ENCODE measurements around the gene MBP.
"Not testable (repeated sequence)": the region's sequence is repeated elsewhere in the genome, so short reads cannot be mapped to it uniquely, and the experiment has no call there.

Gene MBP

DNA sequence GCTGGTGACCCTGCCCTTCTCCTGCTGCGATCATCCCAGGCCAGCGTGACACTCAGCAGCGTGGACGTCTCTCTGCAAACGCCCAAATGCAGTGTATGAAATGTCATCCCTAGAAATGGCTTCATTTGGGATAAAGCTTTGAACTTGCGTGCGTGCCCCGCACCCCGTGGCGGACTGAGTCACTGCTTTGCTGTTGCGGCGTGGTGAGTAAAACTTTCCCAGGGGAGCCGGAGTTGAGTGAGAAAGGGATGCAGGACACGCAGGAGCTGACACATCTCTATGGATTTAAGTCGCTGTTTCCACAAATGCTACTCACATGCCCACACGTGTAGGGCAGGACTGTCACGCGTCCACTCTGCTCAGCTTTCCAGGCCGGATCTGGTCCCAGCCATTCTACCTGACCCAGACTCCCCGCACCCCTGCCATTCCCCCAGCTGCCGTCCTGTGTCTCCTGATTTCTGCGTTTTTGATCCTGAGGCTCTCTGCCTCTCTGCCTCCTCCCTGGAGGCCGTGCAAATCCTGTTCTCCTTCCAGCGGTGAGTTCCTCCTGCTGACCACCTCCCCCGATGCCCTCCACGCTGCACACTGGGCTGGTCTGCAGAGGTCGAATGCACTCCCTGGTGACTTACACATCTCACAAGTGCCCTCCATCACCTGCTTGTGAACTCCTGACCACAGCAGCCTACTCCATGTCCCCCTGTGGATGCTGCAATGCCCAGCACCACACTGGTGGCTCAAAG lies 88.9 kb downstream of the MBP start:
- DNase-seq = no peak

DNA sequence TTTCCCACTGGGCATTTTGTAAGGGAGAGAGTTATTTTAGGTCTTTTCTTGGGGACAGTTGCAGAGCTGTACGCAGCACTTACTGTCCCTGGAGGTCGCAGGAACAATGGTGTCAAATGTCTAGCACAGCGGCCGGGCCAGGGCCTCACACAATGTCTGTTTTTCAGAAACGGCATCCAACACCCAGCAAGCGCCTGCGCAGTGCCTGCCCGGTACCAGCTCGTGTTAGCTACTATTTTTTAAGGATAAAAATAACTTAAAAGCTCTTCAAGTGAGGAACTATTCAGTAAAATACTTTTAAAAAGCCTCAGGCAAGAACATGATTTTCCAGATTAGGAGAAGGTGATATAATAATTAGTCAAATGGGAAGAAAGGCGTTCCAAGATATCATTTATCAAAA lies 90.0 kb downstream of the MBP start:
- DNase-seq = no peak

DNA sequence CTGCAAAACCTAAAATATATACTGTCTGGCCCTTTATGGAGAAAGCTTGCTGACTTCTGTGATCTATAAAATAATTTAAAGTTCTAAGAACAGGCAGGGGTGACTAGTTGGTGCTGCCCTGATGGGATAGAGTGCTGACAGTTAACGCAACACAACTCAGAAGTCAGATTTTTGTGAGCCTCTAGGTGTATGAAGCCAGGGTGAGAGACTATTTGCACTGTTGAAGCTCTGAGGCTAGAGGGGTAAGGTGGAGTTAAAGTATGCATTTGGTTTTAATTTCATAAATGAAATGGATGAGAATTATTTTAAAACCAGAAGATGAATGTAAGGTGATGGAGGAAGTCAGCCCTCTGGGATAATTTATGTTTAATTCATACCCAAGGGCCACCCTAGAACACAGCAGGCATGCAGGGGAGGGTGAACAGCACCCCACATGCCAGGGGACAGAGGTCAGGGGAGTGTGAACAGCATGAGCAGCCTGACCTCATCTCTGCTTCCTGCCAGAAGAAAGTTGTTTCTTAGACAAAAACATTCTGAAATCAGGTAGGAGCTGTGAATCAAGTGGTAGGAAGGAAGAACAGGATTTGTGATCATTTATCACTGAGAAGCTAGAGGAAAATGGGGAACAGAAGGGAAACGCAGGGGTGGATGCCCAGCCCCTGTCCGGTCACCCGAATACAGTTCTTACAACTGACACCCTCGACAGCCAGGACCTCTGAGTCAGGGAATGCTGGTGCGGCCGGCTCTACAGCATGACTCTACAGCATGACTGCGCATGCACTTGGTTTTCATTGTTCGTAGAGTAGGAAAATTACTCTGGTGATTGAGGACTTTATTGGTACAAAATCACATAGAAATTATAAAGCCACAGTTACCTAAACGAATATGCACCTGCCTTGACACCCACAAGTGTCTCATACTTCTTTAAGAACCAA lies 93.1 kb downstream of the MBP start:
- DNase-seq = no peak

DNA sequence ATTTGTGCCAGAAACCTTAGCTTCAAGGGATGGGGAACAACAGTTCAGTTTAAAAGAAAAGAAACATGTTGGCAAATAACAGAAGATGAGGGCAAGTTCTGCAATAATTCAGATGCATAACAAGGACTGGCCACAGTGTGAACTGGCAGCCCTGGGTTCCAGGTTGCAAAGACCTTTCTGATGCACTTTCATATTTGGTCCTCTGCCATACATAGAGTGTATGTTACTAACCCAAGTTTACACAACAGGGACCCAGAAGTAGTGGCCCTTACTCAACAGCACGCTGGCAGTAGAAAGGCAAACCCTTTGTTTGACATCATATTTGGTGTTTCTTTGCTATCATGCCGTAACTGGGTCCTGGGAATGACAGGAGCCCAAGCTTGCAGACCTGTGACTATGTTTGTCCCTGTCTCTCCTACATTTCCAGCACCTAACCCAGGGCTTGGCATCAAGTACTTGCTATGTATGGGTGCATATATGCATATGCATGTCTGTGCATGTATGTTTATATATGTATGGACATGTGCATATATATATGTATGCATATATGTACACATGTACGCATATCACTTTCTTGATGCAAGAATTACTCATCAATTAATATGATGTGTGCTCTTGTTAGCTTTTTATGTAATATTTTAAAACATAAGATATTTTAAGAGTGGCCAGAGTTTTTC lies 94.3 kb downstream of the MBP start:
- no peak for DNase-seq

DNA sequence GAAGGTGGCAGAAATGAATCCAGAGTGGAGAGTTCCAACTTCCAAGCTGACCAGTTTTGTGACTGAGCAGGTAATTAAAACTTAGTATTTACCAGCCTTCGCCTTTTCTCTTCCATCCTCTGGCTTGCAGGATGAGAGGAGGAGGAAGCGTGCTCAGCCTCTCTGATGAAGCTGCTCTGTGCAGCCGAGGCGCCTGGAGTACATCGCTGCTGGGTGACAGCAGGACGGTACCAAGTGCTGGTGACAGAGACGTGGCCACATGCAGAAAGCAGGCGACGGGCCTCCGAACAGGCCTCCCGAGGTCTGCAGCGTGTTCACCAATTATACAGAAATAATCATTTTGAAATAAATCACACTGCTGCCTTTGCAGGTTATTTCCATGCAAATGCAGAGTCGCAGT lies 95.0 kb downstream of the MBP start:
- DNase-seq = no peak

DNA sequence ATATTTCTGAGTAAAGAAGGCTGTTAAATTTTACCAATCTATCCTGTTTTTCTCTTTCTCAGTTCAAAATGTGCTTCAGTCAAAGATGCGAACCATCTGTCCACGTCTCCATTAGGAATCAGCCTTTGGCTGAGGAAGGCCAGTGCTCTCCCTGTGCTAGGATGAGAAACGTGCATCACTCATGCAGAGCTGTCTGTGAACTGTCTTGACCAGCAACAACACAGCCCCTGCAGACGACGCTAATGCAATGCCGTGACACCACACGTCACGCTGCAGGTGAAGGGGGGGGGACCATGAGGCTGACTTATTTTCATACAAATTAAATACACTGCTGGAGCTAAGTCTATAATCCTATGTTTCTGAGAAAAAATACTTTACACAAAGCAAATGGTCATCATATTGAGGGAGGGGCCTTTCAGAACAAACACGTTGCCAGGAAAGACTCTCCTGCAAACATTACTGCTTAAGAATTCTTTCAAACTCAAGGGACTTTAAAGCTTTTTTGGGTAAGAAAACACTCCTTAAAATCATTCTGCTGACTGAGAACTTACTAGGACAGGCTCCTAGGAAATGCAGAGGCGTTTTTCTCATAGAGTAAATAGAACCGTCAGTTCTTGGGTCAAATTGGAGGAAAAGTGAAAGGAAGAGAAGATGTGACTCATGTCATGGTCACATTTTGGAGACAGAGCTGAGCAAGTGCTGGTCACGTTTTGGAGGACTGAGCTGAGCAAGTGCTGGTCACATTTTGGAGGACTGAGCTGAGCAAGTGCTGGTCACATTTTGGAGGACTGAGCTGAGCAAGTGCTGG lies 97.0 kb downstream of the MBP start:
- DNase-seq = no peak

DNA sequence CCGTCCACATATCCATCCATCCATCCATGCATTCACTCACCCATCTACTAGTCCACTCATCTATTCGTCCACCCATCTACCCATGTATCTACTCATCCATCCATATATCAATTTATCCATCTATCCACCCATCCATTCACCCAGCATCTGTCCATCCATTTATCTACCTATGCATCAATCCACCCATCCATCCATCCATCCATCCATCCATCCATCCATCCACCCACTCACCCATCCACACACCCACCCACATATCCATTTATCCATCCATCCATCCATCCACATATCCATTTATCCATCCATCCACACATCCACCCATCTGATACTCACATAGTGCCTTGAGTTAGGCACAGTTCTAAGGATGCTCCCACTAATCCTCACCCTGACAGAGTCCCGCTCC lies 99.0 kb downstream of the MBP start:
- DNase-seq = no peak

DNA sequence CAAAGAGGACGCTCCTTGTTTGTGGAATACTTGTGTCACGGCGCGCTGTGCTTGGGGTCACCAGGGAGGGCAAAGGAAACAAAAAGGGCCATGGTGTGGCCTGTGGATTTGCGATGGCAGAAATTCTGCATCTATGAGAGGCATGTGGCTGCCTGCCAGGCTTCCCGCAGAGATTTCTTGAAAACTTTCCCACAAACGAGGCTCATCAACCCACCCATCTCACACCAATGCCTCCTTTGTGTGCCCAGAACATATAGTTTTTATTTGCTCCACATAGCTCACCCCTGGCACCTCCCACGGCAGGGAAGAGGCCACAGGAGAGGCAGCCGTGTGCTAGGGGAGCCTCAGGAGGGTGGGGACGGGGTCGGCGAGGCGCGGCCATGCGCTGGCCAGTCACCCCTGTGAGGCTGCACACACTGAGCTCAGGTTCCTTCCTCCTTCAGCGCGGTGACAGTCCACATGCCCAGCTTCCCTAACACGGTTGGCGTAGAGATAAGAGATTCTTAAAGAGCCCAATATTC lies 100.3 kb downstream of the MBP start:
- DNase-seq = no peak

DNA sequence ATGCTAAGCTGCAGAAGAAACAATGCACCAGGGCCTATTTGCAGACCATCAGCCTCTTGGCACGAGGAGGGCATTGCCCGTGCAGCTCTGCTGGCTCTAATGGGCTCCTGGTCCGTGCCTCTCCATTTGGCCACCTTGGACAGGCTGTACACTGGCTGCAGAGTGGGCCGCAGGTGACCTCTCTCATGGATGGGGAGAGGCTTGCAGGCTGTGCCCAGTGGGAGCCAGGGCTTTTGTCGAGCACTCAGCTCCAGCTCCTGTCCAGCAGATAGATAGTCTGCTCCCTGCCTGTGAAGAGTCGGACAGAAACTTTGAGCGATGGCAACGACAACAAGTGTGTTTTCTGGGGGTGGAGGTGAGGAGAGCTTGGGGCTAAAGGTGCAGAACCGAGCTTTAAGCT lies 100.9 kb downstream of the MBP start:
- DNase-seq = no peak

DNA sequence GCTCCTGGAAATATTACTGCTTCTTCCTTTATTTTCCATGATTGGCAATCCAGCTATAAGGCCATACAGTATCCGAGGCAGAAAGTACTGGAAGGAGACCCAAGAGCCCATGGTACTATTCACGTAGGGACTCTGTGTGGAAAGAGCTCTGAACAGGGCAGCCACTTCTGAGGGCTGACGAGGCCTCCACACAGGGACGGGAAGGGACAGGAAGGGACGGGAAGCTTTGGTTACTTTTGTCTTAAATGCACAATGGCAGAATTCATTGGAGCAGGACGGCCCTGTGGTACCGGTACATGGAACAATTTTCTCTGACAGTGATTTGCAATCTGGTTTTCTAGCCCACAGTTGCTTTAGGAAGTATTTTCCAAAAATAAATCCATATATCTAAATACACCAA lies 102.4 kb downstream of the MBP start:
- no peak for DNase-seq

DNA sequence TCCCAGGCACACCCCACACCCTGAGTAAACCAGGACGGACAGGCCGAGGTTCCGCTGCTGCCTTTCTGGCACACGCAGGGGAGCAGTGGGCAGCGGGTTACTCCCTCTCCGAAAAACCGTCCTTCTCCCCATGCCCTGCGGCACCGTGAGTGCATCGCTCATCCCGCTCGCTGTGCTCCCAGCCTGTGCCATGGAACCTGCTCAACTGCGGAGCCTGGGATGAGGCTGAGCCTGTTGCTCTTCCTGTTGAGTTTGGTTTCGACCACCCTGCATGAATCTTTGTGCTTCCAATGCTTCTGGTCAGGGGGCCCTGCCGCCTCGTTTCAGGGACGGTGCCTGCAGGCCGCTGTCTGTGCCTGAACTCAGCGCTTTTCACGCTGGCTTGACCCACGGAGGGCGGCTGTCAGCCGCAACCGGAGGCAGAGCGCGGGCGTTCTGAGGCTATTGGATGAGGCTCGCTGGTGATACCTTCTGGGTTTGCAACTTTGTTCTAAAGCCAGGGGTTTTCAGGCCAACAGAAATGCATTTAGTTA lies 106.7 kb downstream of the MBP start:
- no peak for DNase-seq

DNA sequence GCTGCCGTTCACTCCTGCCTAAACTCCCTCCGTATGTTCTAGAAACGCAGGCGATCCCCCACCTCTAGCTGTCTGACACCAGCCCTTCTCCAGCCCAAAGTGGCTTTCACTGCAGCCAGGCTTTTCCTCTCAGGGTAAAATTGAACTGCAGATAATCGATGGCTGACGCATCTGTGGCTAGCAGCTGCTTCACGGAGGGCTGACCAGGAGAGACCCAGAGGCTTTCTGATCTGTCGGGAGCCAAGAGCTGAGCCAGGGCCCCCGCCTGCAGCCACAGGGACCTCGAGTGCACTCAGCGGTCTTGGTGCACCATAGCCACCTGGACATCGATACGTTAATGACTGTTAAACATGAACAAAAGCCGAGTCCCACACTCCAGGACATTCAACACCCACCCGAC lies 107.5 kb downstream of the MBP start:
- DNase-seq = no peak

DNA sequence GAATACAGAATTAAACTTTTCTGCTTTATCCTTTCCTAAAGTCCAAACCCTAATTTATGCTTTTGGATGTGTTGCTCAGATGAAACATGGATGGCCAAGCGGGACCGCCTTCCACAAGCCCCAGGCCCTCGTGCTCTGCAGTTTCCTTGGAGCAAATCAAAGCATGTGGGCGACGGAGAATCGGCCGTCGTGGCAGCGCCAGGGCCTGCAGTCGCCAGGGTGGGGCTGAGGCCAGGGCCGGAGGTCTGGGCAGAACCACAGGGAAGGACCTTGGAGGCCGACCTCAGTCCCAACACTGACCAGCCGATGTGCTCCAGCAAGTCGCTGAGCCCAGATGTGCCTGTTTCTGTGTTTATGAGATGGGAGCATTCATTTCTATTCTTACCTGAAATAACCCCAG lies 108.1 kb downstream of the MBP start:
- no peak for DNase-seq

DNA sequence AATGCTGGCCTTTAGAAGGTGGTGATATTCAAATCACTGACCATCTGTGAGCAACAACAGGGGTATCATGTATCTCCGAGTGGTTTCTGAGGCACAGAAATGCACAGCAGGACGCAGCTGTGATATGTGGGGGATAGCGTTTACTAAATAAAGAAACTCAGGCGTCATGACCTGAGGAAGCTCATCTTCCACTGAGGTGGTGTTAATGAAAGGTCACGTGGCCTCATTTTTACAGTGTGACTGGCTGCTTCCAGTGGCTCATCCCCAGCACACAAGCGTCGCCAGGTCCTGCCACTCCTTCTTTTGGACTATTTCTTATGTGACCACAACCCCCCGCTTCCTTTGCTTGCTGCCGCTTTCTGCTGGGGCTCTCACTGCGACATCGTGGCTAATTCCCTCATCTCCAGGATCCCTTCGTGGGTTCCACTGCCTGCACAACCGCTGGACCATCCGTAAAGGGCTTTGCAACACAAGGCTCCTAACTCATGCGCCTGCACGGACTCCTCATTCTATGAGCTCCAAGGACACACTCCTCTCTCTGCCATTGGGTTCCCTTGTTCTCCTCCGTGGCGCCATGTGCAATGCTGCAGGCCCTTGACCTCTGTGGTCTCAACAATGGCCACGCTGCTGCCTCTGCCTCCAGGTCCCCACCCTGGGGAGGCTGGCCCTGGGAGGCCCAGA lies 109.3 kb downstream of the MBP start:
- DNase-seq = no peak

DNA sequence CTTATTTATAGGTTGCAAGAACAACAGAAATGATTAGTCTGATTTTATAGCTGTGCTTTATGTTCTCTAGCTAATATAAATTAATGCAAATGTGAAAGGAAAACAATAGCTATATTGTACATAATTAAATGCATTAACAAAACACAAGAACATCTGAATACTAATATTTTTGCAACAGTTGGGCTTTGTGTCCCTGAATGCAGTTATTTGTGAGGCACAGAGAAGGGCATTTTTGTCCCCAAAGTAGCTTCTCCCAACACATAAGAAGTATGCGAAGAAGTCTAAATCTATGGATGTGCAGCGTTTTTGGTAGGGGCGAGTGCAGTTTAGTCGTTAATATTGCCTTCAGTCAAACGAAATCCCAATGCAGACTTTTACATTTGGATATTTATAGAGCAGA lies 110.0 kb downstream of the MBP start:
- DNase-seq = no peak

DNA sequence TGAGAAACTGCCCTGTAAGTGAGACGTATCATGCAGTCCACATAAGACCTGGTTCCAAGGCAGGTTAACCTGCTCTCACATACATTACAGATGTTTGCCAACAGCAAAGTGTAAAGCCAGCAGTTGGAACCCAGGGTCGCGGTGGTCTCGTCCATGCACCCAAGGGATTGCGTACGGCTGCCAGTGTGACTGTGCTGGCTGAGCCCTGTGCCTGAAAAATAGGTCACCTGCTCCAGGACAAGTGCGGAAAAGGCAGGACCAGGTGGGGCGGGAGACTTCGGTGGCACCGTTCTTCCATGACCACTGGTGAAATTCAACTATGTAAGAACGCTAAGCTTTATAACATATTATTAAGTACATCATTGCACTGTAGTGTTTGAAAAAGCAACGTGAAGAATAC lies 110.5 kb downstream of the MBP start:
- no peak for DNase-seq

DNA sequence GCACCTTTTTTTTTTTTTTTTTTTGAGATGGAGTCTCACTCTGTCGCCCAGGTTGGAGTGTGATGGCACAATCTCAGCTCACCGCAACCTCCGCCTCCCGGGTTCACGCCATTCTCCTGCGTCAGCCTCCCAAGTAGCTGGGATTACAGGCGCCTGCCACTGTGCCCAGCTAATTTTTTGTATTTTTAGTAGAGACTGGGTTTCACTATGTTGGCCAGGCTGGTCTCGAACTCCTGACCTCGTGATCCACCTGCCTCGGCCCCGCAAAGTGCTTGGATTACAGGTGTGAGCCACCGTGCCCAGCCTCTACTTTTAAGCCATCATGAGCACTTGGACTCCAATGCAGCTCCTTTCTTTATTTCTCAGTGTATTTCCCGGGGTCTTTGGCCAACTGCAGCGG lies 111.1 kb downstream of the MBP start:
- not testable (repeated sequence) for DNase-seq

DNA sequence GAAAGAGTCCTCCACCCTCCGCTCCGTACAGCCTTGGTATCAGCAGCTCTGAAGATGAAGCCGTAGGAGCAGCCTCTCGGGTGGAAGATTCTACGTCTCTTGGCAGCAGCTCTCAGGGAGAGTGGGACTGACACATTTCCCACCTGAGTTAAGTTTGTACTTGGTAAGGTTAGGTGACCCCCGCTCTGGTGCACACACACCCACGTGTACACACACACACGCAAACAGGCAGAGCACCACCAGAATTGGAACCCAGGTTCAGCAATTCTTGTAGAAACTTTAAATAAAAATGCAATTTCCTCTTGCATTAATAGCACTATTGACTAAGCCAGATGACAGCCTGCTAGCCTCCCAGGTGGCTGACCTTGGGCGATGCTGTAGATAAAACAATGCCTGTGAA lies 111.5 kb downstream of the MBP start:
- no peak for DNase-seq

DNA sequence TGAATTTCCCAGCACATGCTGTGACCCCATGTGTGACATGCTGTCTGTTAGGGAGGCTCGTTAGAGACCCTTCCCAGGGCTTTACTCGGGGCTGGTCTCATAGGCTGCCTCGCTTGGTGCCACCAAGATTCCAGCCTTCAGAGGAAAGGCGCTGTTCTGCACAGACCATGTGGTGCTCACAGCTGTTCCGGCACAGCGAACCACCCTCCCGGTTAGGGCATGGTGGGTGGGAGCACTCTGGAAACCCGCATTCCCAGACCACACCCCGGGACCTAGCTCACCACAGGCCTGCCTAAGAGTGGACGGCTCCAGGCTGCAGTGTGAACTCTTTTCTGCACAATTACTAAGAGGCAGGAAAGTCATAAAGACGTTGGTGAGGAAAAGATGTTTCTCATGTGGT lies 112.0 kb downstream of the MBP start:
- DNase-seq = no peak

DNA sequence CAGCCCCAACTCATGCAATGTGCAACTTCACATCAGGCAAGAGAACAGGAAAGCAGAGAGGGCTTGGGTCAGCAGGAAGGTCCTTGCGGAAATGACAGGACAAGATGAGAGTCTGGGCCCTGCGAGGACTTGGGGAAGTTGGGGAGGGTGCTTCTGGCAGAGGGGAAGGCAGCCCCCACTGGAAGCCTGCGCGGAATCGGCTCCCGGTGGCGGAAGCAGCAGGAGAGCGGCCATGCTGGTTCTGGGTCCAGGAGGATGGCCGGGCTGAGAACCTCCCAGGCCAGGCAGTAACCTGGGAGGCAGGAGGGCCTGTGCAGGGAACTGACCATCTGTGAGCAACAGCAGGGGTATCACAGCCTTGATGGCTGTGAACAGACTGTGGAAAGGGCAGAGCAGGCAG lies 112.9 kb downstream of the MBP start:
- DNase-seq = no peak

DNA sequence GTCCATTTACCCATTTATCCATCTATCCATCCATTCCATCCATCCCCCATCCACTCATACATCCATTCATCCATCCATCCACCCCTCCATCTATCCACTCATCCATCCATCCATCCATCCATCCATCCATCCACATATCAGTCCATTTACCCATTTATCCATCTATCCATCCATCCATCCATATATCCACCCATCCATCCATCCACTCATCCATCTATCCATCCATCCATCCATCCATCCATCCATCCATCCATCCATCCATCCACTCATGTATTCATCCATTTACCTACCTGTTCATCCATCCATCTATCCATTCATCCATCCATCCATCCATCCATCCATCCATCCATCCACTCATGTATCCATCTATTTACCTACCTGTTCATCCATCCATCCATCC lies 113.9 kb downstream of the MBP start:
- DNase-seq = not testable (repeated sequence)

DNA sequence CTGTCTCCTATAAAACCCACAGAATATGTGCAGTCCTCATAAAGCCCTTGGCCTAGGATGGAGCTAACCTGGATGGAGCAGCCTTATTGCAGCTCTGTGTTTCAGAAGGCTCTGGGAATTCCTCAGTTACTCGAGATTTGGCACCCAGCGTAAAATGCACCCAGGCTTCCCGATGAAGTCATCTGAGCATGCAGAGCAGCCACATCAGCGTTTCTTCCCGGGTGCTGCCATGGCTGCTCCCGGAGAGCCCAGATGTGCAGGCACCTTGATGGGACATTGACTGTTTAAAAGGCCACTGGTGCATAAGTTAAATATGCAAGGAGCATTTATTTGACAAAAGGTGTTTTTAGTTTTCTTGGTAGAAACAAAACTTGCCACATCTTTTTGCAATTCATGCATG lies 115.2 kb downstream of the MBP start:
- no peak for DNase-seq

All from activated effector memory CD4-positive, alpha-beta T cell treated with Interleukin-2 at 50 U/mL for 16 hours (primary cell).